ENCODE measurements around the gene COL5A1. TPM values are rescaled to one million over a fixed set of nuclear protein-coding genes. Genes with fewer than 3 reads are reported as not detected.

COL5A1 gene
- total RNA-seq, 2 donors from 2014 or later: 127 to 129 TPM

GRCh38 chr9:134708672-134709038 is 67.1 kb downstream of the COL5A1 start:
- no peak for TF ChIP-seq CTCF (IDR thresholded peaks at IDR 0.05)
- DNase-seq (ENCODE audit: low spot score): no peak
- no peaks in the 10 kb centered on the region for H3K27me3 ChIP-seq (replicated peaks; ENCODE audit: insufficient read depth)
- H3K27ac ChIP-seq: peak overlapping the region in 1 of 2 donors; percentile 92
- no peaks in the 10 kb centered on the region for H3K9me3 ChIP-seq
- no peak overlapping the region for H3K4me3 ChIP-seq
- H3K4me1 ChIP-seq (ENCODE audit: control insufficient read depth in 1 of 2, low read depth in 2 of 2): peaks cover 24 to 61% of the 10 kb centered on the region in 2 donors
- no peaks in the 10 kb centered on the region for H3K36me3 ChIP-seq
- no peak for ATAC-seq (ENCODE audit: insufficient number of reproducible peaks, low FRiP score, low read depth)

- no peaks in the 10 kb centered on the region for H3K36me3 ChIP-seq
- H3K4me3 ChIP-seq: no peak overlapping the region
- H3K27me3 ChIP-seq (replicated peaks; ENCODE audit: insufficient read depth): no peaks in the 10 kb centered on the region
- ATAC-seq (ENCODE audit: insufficient number of reproducible peaks, low FRiP score, low read depth): peak; percentile 42
- DNase-seq (ENCODE audit: low spot score): no peak
- peak overlapping the region in 1 of 2 donors; percentile 59 for H3K27ac ChIP-seq
- H3K9me3 ChIP-seq: no peaks in the 10 kb centered on the region
- peaks cover 24 to 53% of the 10 kb centered on the region in 2 donors for H3K4me1 ChIP-seq (ENCODE audit: control insufficient read depth in 1 of 2, low read depth in 2 of 2)
- TF ChIP-seq CTCF (IDR thresholded peaks at IDR 0.05): no peak
These were observed 68.1 kb downstream of the COL5A1 start for GRCh38 chr9:134709512-134710270.

GRCh38 chr9:134710271-134710540 is 68.6 kb downstream of the COL5A1 start:
- H3K27ac ChIP-seq: peak overlapping the region in 1 of 2 donors; percentile 59
- H3K9me3 ChIP-seq: no peaks in the 10 kb centered on the region
- no peak for TF ChIP-seq CTCF (IDR thresholded peaks at IDR 0.05)
- H3K4me3 ChIP-seq: no peak overlapping the region
- DNase-seq (ENCODE audit: low spot score) (no peak), ATAC-seq (ENCODE audit: insufficient number of reproducible peaks, low FRiP score, low read depth) (no peak)
- peaks cover 24 to 50% of the 10 kb centered on the region in 2 donors for H3K4me1 ChIP-seq (ENCODE audit: control insufficient read depth in 1 of 2, low read depth in 2 of 2)
- no peaks in the 10 kb centered on the region for H3K36me3 ChIP-seq
- H3K27me3 ChIP-seq (replicated peaks; ENCODE audit: insufficient read depth): no peaks in the 10 kb centered on the region

GRCh38 chr9:134710901-134711300 is 69.3 kb downstream of the COL5A1 start:
- Histone ChIP-seq H3K36me3 (no peaks in the 10 kb centered on the region), H3K9me3 (no peaks in the 10 kb centered on the region), H3K4me3 (no peak overlapping the region), H3K27ac (no peak overlapping the region), H3K4me1 (ENCODE audit: control insufficient read depth in 1 of 2, low read depth in 2 of 2) (peaks cover 24 to 48% of the 10 kb centered on the region in 2 donors), H3K27me3 (replicated peaks; ENCODE audit: insufficient read depth) (no peaks in the 10 kb centered on the region)
- DNase-seq (ENCODE audit: low spot score) (no peak), ATAC-seq (ENCODE audit: insufficient number of reproducible peaks, low FRiP score, low read depth) (no peak)
- no peak for TF ChIP-seq CTCF (IDR thresholded peaks at IDR 0.05)

- Histone ChIP-seq H3K4me1 (ENCODE audit: control insufficient read depth in 1 of 2, low read depth in 2 of 2) (peaks cover 15 to 43% of the 10 kb centered on the region in 2 donors), H3K9me3 (no peaks in the 10 kb centered on the region), H3K27me3 (replicated peaks; ENCODE audit: insufficient read depth) (no peaks in the 10 kb centered on the region), H3K27ac (no peak overlapping the region), H3K4me3 (no peak overlapping the region), H3K36me3 (no peaks in the 10 kb centered on the region)
- no peak for TF ChIP-seq CTCF (IDR thresholded peaks at IDR 0.05)
- no peak for ATAC-seq (ENCODE audit: insufficient number of reproducible peaks, low FRiP score, low read depth)
- DNase-seq (ENCODE audit: low spot score): no peak
These were observed 70.6 kb downstream of the COL5A1 start for GRCh38 chr9:134712243-134712642.
